SU-DHL-6 (cell line): ENCODE data around the gene NME3.

Experiments used
- H2AFZ ChIP-seq: fragments of 200-600 bp; sonication (generic); 2 replicates; pipeline ENCODE4 v1.6.1; 2014; ENCODE audit warnings: low read depth, mild to moderate bottlenecking, moderate library complexity, mixed read lengths, antibody characterized with exemption, low read length; ENCODE audit not compliant: severe bottlenecking
- H3F3A ChIP-seq: fragments of 200-600 bp; shearing (Covaris generic); 2 replicates; pipeline ENCODE4 v1.6.0; 2016; ENCODE audit warnings: antibody characterized with exemption, mild to moderate bottlenecking; ENCODE audit not compliant: insufficient read depth
- H3K27ac ChIP-seq: fragments of 200-600 bp; sonication (generic); 2 replicates; pipeline ENCODE4 v1.5.1; 2016; ENCODE audit warnings: low read depth, mild to moderate bottlenecking, low read length, moderate library complexity, mixed read lengths
- H3K27me3 ChIP-seq: fragments of 200-600 bp; sonication (generic), shearing (Covaris generic); 2 replicates; pipeline ENCODE4 v1.6.0; 2014; ENCODE audit warnings: mild to moderate bottlenecking, low read length
- H3K36me3 ChIP-seq: fragments of 200-600 bp; sonication (generic); 2 replicates; pipeline ENCODE4 v1.6.1; 2014; ENCODE audit warnings: mild to moderate bottlenecking, low read length, mixed read lengths
- H3K4me2 ChIP-seq: fragments of 300-600, 200-600 bp; shearing (Covaris generic), sonication (generic); 2 replicates; pipeline ENCODE4 v1.6.0; 2014; ENCODE audit warnings: low read length, low read depth, mild to moderate bottlenecking; ENCODE audit not compliant: poor library complexity, severe bottlenecking
- H3K4me3 ChIP-seq: fragments of 200-600 bp; sonication (generic); 2 replicates; pipeline ENCODE4 v1.5.1; 2014; ENCODE audit warnings: antibody characterized with exemption, low read length, mild to moderate bottlenecking, mixed read lengths; ENCODE audit not compliant: insufficient read depth, poor library complexity, severe bottlenecking
- H3K79me2 ChIP-seq: fragments of 200-600 bp; sonication (generic); 2 replicates; pipeline ENCODE4 v1.6.1; 2014; ENCODE audit warnings: mild to moderate bottlenecking, low read length, moderate library complexity; ENCODE audit not compliant: insufficient read depth
- H3K9ac ChIP-seq: fragments of 200-600 bp; sonication (generic); 2 replicates; pipeline ENCODE4 v1.7.0; 2014; ENCODE audit warnings: mild to moderate bottlenecking, low read length
- H3K9me2 ChIP-seq: fragments of 200-600 bp; sonication (generic); replicated peaks from 2 replicates; pipeline ENCODE4 v1.6.1; 2014; ENCODE audit warnings: low read length; ENCODE audit not compliant: insufficient read depth
- H3K9me3 ChIP-seq: fragments of 200-600 bp; sonication (generic); 2 replicates; pipeline ENCODE4 v1.6.1; 2014; ENCODE audit warnings: low read length, mixed read lengths; ENCODE audit not compliant: insufficient read depth
- H4K20me1 ChIP-seq: fragments of 200-600 bp; sonication (generic); 2 replicates; pipeline ENCODE4 v1.6.1; 2014; ENCODE audit warnings: low read depth, mild to moderate bottlenecking, antibody characterized with exemption, low read length, moderate library complexity, mixed read lengths
- EZH2phosphoT487 ChIP-seq: fragments of 200-600 bp; sonication (generic), shearing (Covaris generic); conservative IDR thresholded peaks from 2 replicates; pipeline ENCODE4 v1.6.1; 2018; ENCODE audit warnings: mild to moderate bottlenecking, antibody characterized with exemption, low read length, moderate library complexity, mixed read lengths
- TF ChIP-seq, protein P1 (sequence below): fragments of 200-600 bp; sonication (generic); IDR thresholded peaks from one replicate; pipeline ENCODE4 v1.5.1; 2017; ENCODE audit warnings: antibody characterized with exemption, mild to moderate bottlenecking, low read length, moderate library complexity; ENCODE audit not compliant: insufficient read depth, poor library complexity, severe bottlenecking

Gene NME3

DNA sequence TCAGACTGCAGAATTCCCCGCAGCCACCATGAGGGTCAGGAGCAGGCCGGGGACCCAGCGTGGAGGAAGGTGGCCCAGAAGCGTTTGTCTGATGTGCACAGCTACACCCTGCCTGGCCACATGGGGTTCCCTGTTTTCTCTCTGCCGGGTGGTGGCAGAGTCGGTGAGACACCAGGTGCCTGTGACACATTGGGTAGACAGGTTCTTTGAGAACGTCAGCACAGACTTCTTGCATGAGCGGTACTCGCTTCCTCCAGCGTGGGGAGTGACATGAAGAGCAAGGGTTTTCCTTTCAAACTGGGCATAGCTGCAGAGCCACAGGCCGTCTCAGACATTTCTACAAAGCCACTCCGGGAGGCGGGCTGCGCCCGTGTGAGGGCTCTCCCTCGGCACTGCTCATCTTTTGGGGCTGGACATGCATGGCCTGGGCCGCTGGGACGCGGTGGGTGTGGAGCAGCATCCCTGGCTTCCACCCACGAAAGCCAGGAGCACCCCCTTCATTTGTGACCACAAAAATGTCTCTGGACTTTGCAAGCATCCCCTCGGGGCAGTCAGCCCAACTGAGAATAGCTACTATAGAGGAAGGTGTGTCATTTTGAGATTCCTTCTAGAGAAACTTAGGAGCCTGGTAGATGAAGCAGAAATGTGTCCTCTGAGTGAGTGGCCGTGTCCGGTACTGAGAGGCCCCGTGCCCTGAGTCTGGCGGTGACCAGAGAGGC is 26.0 kb downstream of the NME3 start:
- no peaks in the 10 kb centered on the region for H3K79me2 ChIP-seq
- H4K20me1 ChIP-seq: no peaks in the 10 kb centered on the region
- no peak overlapping the region for H3K27ac ChIP-seq
- H3K9ac ChIP-seq: no peak overlapping the region
- no peak overlapping the region for H3K4me2 ChIP-seq
- TF ChIP-seq, protein P1, sequence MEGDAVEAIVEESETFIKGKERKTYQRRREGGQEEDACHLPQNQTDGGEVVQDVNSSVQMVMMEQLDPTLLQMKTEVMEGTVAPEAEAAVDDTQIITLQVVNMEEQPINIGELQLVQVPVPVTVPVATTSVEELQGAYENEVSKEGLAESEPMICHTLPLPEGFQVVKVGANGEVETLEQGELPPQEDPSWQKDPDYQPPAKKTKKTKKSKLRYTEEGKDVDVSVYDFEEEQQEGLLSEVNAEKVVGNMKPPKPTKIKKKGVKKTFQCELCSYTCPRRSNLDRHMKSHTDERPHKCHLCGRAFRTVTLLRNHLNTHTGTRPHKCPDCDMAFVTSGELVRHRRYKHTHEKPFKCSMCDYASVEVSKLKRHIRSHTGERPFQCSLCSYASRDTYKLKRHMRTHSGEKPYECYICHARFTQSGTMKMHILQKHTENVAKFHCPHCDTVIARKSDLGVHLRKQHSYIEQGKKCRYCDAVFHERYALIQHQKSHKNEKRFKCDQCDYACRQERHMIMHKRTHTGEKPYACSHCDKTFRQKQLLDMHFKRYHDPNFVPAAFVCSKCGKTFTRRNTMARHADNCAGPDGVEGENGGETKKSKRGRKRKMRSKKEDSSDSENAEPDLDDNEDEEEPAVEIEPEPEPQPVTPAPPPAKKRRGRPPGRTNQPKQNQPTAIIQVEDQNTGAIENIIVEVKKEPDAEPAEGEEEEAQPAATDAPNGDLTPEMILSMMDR: no peak
- no peak for TF ChIP-seq EZH2phosphoT487
- no peaks in the 10 kb centered on the region for H3K36me3 ChIP-seq
- no peak overlapping the region for H3K4me3 ChIP-seq
- H3F3A ChIP-seq: no peaks in the 10 kb centered on the region
- no peaks in the 10 kb centered on the region for H3K9me3 ChIP-seq
- no peak overlapping the region for H2AFZ ChIP-seq
- H3K27me3 ChIP-seq: no peaks in the 10 kb centered on the region
- H3K9me2 ChIP-seq: no peaks in the 10 kb centered on the region

DNA sequence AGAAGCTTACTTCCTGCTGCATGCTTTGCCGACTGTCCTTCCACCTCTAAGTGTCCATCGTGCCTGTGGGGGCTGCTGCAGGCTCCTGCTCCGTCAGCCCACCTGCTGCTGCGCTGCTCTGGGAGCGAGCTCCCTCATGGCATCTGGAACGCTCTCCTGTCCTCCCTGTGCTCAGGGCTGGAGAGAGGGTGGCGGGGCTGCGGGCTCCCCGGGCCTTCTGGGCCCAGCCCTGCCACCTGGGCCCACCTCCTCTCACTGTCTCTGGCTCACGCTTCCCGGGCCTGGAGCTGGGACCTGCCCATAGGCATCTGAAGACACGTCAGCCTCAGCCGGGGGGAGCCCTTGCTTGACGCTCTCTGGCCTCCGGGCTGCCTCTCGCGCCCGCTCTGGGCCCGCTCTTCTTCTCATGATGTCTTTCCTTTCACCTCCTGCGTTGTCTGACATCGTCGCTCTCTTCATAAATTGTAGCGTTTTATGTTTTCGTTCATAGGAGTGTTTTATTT is 27.0 kb downstream of the NME3 start:
- H3K4me2 ChIP-seq: no peak overlapping the region
- H3K4me3 ChIP-seq: no peak overlapping the region
- H2AFZ ChIP-seq: no peak overlapping the region
- no peaks in the 10 kb centered on the region for H3K36me3 ChIP-seq
- H3K27me3 ChIP-seq: no peaks in the 10 kb centered on the region
- no peaks in the 10 kb centered on the region for H3K9me2 ChIP-seq
- H3K79me2 ChIP-seq: no peaks in the 10 kb centered on the region
- peaks cover under 1% of the 10 kb centered on the region; the same call in 1 of the 2 replicates for H3K9me3 ChIP-seq
- H3K27ac ChIP-seq: no peak overlapping the region
- no peaks in the 10 kb centered on the region for H4K20me1 ChIP-seq
- no peaks in the 10 kb centered on the region for H3F3A ChIP-seq
- no peak for TF ChIP-seq EZH2phosphoT487
- TF ChIP-seq, protein P1: no peak
- H3K9ac ChIP-seq: no peak overlapping the region

DNA sequence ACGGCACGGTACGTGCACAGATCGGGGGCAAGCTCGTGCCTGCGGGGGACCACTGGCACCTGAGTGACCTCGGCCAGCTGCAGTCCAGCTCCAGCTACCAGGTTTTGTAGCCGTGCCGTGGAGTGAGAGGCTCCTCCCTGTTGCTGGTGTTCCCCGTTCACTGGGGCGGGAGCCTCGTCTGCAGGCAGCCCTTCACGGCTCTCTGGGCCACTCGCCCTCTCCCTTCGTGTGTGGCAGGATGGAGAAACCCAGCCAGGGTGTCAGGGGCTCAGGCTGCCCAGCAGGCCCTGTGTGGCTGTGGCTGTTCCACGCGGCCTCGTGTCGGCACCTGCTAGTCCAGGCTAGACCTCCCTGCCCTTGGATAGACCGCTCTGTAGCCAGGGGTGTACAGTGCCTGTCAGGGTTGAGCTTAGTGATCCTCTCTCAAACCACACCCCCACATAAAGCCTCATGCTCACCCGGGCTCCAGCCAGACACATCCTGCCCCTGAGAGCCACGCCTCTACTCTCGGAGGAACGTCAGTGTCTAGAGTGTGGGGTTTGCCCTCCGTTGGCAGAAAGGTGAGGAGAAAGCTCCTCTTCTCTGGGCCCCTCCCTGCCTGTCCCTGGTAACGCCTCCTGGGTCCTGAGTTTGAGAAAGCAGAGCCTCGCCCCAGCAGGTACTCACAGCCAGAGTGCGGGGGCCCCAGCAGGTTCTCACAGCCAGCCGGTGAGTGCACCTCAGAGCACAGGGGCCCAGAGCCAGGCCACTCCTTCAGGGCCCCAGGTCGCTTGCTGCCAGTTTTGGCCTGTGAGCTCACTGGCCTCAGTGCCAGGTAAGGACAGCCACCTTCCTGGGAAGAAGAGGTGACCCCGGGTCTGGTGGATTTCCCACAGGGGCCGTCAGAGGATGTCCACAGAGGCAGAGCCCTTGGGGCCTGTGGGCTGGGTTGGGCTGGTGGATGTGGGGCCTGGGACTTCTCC is 27.7 kb downstream of the NME3 start:
- peaks cover 4% of the 10 kb centered on the region; the same call in 1 of the 2 replicates for H3K9me3 ChIP-seq

More for the DNA sequence above, 27.7 kb downstream of the NME3 start:
- Histone ChIP-seq H3F3A (peaks cover 4% of the 10 kb centered on the region; the same call in 1 of the 2 replicates), H3K27me3 (no peaks in the 10 kb centered on the region), H4K20me1 (no peaks in the 10 kb centered on the region), H3K9me2 (no peaks in the 10 kb centered on the region), H3K9ac (no peak overlapping the region), H3K36me3 (no peaks in the 10 kb centered on the region), H3K4me2 (no peak overlapping the region), H2AFZ (no peak overlapping the region), H3K4me3 (no peak overlapping the region), H3K27ac (no peak overlapping the region), H3K79me2 (no peaks in the 10 kb centered on the region)
- TF ChIP-seq, protein P1: no peak
- TF ChIP-seq EZH2phosphoT487: no peak
